Stimulated activated CD8-positive, alpha-beta memory T cell treated with anti-CD3 and anti-CD28 coated beads, Interleukin-4, amount 100 ng/mL, for 48 hours (primary cell): ENCODE measurements around the gene INKA1.

Source experiments
- DNase-seq: peaks from one replicate; pipeline ENCODE4 v3.0.0-alpha.2; 2020

INKA1 gene

GRCh38 chr3:49787182-49787464, 15.9 kb upstream of the INKA1 start:
- DNase-seq: no peak

GRCh38 chr3:49787536-49787935, 15.5 kb upstream of the INKA1 start:
- no peak for DNase-seq

GRCh38 chr3:49788056-49788455, 15.0 kb upstream of the INKA1 start:
- no peak for DNase-seq

GRCh38 chr3:49790626-49791411, 12.2 kb upstream of the INKA1 start:
- no peak for DNase-seq

- DNase-seq: no peak
These were observed 11.5 kb upstream of the INKA1 start for GRCh38 chr3:49791571-49791970.

GRCh38 chr3:49792371-49793150, 10.5 kb upstream of the INKA1 start:
- DNase-seq: no peak

GRCh38 chr3:49793486-49794085, 9.5 kb upstream of the INKA1 start:
- no peak for DNase-seq

- no peak for DNase-seq
These were observed 8.6 kb upstream of the INKA1 start for GRCh38 chr3:49794431-49794830.

- no peak for DNase-seq
These were observed 7.8 kb upstream of the INKA1 start for GRCh38 chr3:49794926-49795905.

GRCh38 chr3:49799105-49799504, 4.0 kb upstream of the INKA1 start:
- DNase-seq: no peak

GRCh38 chr3:49799761-49800160, 3.3 kb upstream of the INKA1 start, which contains the start of gene CDHR4:
Gene CDHR4, minus strand, starts transcription at chr3:49799873. Its CDS starts 61 bp downstream, at chr3:49799812.
- no peak for DNase-seq

GRCh38 chr3:49801160-49801559, 1.9 kb upstream of the INKA1 start:
- no peak for DNase-seq

- DNase-seq: peak; percentile 65
These were observed 542 bp downstream of the INKA1 start for GRCh38 chr3:49803465-49804140.

GRCh38 chr3:49804141-49805041, 1.3 kb downstream of the INKA1 start:
- DNase-seq: no peak

- DNase-seq: no peak
These were observed 2.3 kb downstream of the INKA1 start for GRCh38 chr3:49805367-49805782.

- peak; percentile 40 for DNase-seq
These were observed 3.0 kb downstream of the INKA1 start for GRCh38 chr3:49805897-49806701.

- DNase-seq: no peak
These were observed 3.8 kb downstream of the INKA1 start for GRCh38 chr3:49806850-49807249.

- DNase-seq: no peak
These were observed 4.5 kb downstream of the INKA1 start for GRCh38 chr3:49807431-49808114.

- no peak for DNase-seq
These were observed 9.9 kb downstream of the INKA1 start for GRCh38 chr3:49812916-49813496.
